GM12872 (cell line): ENCODE results near the gene TAF5L.
A peak's percentile ranks its signal among the peaks of the same experiment; 100 is the strongest.

Experiments used
- CTCF ChIP-seq: IDR thresholded peaks from 3 replicates; pipeline ENCODE4 v1.5.1; 2011; ENCODE audit warnings: low read depth, mild to moderate bottlenecking, low read length, moderate library complexity; ENCODE audit not compliant: insufficient read depth

TAF5L gene

GRCh38 chr1:229585338-229585737 is 40.6 kb downstream of the TAF5L start:
- TF ChIP-seq CTCF: no peak

GRCh38 chr1:229582715-229583114 is 43.2 kb downstream of the TAF5L start:
- no peak for TF ChIP-seq CTCF

- TF ChIP-seq CTCF: no peak
Measured at GRCh38 chr1:229582011-229582694, 43.8 kb downstream of the TAF5L start.

GRCh38 chr1:229581485-229581884 is 44.4 kb downstream of the TAF5L start:
- no peak for TF ChIP-seq CTCF

GRCh38 chr1:229579059-229579673 is 46.8 kb downstream of the TAF5L start:
- no peak for TF ChIP-seq CTCF

- TF ChIP-seq CTCF: 0 out of 3 replicates have a peak, but pooled peaks have one; percentile 18
Measured at GRCh38 chr1:229578168-229579058, 47.5 kb downstream of the TAF5L start.
